Activated CD4-positive, alpha-beta T cell treated with anti-CD3 and anti-CD28 coated beads for 1 hour (primary cell): ENCODE measurements around the gene POLR3E.
"Not testable (repeated sequence)": the region's sequence is repeated elsewhere in the genome, so short reads cannot be mapped to it uniquely, and the experiment has no call there.

Experiments used
- DNase-seq: peaks from one replicate; pipeline ENCODE4 v3.0.0-alpha.2; 2020

Gene POLR3E

GRCh38 chr16:22293137-22294106, 3.8 kb upstream of the POLR3E start:
- no peak for DNase-seq

- no peak for DNase-seq
Measured at GRCh38 chr16:22296225-22297113, 740 bp upstream of the POLR3E start.

GRCh38 chr16:22297871-22298733, 893 bp downstream of the POLR3E start:
- peak; percentile 63 for DNase-seq

- DNase-seq, result no peak
Measured at GRCh38 chr16:22299036-22299435, 1.8 kb downstream of the POLR3E start.

- no peak for DNase-seq
Measured at GRCh38 chr16:22300427-22301071, 3.3 kb downstream of the POLR3E start.

- not testable (repeated sequence) for DNase-seq
Measured at GRCh38 chr16:22301423-22301822, 4.2 kb downstream of the POLR3E start.

GRCh38 chr16:22302776-22303363, 5.7 kb downstream of the POLR3E start:
- no peak for DNase-seq

GRCh38 chr16:22304411-22304810, 7.2 kb downstream of the POLR3E start:
- no peak for DNase-seq

- no peak for DNase-seq
Measured at GRCh38 chr16:22306788-22307187, 9.6 kb downstream of the POLR3E start.

GRCh38 chr16:22307838-22308237, 10.6 kb downstream of the POLR3E start:
- no peak for DNase-seq

GRCh38 chr16:22308824-22309520, 11.8 kb downstream of the POLR3E start:
- no peak for DNase-seq

- DNase-seq, result no peak
Measured at GRCh38 chr16:22311520-22311919, 14.3 kb downstream of the POLR3E start.

- no peak for DNase-seq
Measured at GRCh38 chr16:22312897-22313781, 15.9 kb downstream of the POLR3E start.

- DNase-seq, result no peak
Measured at GRCh38 chr16:22313876-22314470, 16.8 kb downstream of the POLR3E start.

- DNase-seq, result no peak
Measured at GRCh38 chr16:22314661-22315626, 17.7 kb downstream of the POLR3E start.

GRCh38 chr16:22315979-22316378, 18.8 kb downstream of the POLR3E start:
- DNase-seq, result no peak

- no peak for DNase-seq
Measured at GRCh38 chr16:22316411-22316811, 19.2 kb downstream of the POLR3E start.

GRCh38 chr16:22317001-22317530, 19.9 kb downstream of the POLR3E start:
- no peak for DNase-seq
